Amniotic stem cell (primary cell): ENCODE results near the gene ASPA.
"Not testable (repeated sequence)": the region's sequence is repeated elsewhere in the genome, so short reads cannot be mapped to it uniquely, and the experiment has no call there.

ENCODE experiments used
- DNase-seq: peaks from one replicate; lab custom pipeline; 2025; lab: John Stamatoyannopoulos, UW

Gene ASPA

GRCh38 chr17:3507869-3508268 is 32.1 kb downstream of the ASPA start:
- DNase-seq, result no peak

GRCh38 chr17:3510090-3510489 is 34.3 kb downstream of the ASPA start:
- DNase-seq, result no peak

DNA sequence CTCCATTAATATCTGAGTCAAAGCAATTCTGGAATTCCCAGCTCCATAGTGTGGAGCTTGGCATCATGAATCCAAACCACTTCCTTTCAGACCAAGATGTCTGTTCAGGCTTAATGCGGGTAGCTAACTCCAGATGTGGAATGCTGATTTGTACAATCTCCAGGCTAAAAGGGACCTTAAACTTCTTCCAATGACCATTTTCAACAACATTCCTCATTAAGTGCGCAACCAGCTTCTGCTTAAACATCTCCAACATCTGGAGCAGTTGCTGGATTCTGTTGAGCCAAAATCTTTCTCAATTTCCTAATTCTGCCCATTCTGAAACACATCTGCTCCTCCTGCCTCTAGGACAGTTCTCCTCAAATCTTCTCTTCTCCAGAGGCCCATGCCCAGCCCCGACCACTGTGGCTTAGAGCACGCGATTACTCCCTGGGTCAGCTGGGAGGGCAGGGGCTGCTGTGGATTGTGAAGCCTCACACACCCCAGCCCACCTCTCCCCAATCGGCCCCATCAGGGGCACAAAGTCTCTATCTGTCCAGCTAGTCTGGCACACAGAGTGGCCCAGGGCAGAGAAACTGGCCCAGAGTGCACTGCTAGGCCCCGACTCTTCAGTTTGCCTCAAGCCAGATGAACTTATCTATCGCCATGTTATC is 36.2 kb downstream of the ASPA start:
- DNase-seq, result no peak

- DNase-seq, result no peak
These were observed 36.8 kb downstream of the ASPA start for GRCh38 chr17:3512505-3513171.

- no peak for DNase-seq
These were observed 37.7 kb downstream of the ASPA start for GRCh38 chr17:3513305-3514035.

GRCh38 chr17:3514167-3514566 is 38.4 kb downstream of the ASPA start:
- DNase-seq, result not testable (repeated sequence)

- DNase-seq, result no peak
These were observed 39.1 kb downstream of the ASPA start for GRCh38 chr17:3514873-3515272.

- DNase-seq, result not testable (repeated sequence)
These were observed 43.7 kb downstream of the ASPA start for GRCh38 chr17:3519472-3519871.

DNA sequence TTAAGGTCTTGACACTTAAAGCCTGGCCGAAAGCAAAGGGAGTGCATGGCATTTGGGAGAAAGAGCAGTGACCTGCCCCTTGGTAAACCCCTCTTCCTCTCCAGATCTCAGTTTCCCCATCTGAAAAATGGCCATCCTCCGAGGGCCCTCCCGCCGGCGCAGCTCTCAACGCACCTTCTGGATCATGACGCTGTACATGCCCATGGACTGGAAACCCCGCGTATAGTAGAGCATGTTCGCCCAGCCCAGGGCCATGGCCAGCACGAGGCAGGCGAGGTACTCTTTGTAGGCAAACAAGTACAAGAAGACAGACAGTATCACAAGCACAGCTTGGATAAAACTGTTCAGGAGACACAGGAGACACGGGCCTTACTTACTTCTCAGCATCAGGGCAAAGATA is 48.2 kb downstream of the ASPA start:
- DNase-seq, result no peak

DNA sequence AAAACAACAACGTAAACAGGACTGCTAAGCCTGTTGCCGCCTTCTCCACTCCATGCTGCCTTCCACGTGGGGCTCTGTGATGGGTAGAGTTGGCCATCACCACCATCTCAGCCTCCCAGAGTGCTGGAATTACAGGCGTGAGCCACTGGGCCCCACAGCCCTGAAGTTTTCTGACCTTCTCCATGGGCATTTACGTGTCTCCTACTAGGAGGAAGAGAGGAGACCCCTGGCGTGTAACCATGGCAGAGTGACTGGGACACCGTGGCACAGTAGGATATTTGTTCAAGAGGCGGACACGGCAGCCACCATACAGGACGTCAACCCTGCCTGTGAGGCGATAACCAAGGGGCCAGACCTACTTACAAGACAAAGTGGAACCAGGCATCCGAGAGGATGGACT is 50.7 kb downstream of the ASPA start:
- no peak for DNase-seq

- DNase-seq, result no peak
These were observed 51.2 kb downstream of the ASPA start for GRCh38 chr17:3526971-3527370.

- DNase-seq, result no peak
These were observed 51.7 kb downstream of the ASPA start for GRCh38 chr17:3527468-3527867.

GRCh38 chr17:3527896-3528295 is 52.1 kb downstream of the ASPA start:
- DNase-seq, result no peak

GRCh38 chr17:3528403-3528851 is 52.6 kb downstream of the ASPA start:
- no peak for DNase-seq

- DNase-seq, result no peak
These were observed 53.2 kb downstream of the ASPA start for GRCh38 chr17:3528880-3529511.

- DNase-seq, result no peak
These were observed 54.3 kb downstream of the ASPA start for GRCh38 chr17:3529817-3530741.

DNA sequence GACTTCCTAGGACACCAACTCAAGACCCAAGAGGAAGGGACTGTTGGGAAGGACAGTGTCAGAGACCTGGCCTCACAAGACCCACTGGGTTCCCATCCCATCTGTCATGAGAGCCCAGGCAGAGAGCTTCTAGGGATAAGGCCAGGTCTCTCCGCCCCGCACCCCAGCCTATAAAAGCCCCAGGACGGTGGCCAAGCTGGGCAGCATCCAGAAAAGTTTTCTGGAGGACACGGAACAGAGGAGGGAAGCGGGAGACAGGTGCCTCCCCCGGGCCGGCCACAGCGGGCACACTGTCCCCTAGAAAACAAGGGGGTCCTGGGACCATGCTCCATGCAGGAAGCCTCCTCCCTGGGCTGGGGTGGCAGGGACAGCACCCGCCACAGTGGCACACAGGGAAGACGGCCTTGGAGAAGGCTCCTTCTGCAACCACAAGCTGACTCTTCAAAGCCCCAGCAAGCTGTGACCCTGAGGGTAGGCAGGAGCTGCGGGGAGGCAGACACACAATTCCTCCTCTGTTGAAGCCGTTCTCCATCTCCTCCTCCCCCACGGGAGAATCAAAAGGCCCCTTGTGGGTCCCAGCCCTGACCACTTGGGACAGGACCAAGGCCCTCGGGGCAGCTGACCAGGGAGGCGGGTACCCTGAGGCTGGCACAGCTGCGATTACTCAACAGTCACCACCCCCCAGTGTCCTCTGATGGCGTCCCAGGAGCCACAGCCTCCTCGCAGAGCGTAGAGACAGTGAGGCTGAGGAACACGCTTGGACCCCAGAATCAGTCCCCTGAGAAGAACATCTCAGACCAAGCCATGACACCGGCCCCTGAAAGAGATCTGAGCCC is 55.7 kb downstream of the ASPA start:
- DNase-seq, result no peak

DNA sequence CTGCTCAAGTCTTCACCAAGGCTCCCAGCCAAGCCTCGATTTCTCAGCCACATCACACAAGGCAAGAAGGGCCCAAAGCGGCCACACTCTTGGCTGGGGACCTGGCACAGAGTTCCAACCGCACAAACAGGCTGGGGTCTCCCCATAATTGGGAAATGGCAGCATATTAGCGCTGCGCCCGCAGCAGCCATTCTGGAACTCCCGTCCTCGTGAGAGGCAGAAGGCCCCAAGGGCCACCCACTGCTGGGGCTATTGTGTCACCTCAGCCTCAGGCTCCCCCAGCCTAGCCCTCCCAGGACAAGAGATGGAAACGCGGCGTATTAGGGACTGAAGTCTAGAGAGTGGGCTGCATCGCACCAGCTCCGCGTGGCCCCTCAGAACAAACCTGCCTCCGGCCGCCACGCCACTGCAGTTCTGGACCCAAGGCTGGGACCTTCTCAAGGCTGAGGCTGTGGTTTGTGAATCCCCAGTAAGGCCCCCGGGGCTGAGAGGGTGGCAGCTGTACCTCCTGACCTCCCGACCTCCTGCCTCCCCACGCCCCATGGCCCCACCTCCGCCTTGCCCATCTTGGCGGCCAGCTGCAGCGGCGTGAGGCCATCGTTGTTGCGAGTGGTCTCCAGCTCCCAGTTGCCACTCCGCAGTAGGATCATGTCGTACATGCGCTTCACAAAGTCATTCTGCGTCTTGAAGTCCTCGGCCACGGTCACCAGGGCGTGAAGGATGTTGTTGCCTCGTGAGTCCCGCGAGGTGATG is 56.5 kb downstream of the ASPA start:
- DNase-seq, result no peak

- DNase-seq, result no peak
These were observed 57.0 kb downstream of the ASPA start for GRCh38 chr17:3532859-3533142.

- DNase-seq, result no peak
These were observed 58.0 kb downstream of the ASPA start for GRCh38 chr17:3533752-3534151.
